ENCODE results near the gene C19orf67. TPM values are rescaled to one million over a fixed set of nuclear protein-coding genes. Genes with fewer than 3 reads are reported as not detected.

C19orf67 gene
- polyA plus RNA-seq, 3 donors from 2014 or later, result not detected

DNA sequence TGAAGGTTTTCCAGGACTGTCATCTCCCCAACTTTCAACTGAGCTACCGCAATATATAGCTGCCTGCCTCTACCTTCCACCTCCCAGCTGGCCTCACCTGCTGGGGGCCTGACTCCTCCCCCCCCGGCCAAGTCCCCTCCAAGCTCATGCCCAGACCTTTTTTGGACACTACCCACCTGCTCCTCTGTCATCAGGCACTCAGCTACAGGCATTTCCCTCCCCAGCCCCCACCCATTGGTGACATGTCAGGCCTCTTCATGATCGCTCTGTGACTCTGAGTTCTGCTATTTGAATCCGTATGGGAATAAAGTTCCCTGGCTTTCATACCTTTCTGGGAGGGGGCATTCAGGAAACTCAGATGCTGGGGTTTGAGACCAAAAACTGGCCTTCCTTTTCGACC, 30.2 kb upstream of the C19orf67 start:
- Mint-ChIP-seq H3K4me3 (peak overlapping the region; percentile 74 to 92 (median 88)), H3K36me3 (no peaks in the 10 kb centered on the region), H3K4me1 (peaks cover 29 to 32% of the 10 kb centered on the region in 2 donors), H3K27ac (peak overlapping the region in 3 of 6 donors; percentile 24 to 77 (median 34)), H3K27me3 (ENCODE audit: low read depth in 3 of 3) (peaks cover 5 to 9% (median 7%) of the 10 kb centered on the region in 3 donors), H3K9me3 (peaks cover 0 to 1% (median 0%) of the 10 kb centered on the region in 6 donors)
- DNase-seq, result no peak

DNA sequence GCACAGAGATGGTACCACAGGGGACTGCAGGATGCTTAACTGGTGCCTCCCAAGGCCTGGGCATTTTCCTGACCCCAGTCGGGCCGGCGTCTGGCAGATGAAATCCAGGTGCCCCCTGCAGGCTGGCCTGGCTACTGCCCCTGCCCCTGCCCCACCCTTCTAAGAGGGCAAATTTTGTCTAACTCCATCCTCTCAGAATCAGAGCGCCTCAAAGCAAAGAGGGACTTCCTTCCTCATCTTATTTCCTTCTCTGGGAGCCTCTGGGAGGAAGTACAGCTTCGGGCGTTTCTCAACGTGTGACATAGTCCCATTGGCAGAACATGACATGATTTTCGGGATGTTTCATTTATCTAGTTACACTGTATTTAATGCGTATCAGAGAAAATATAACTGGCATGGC, 29.3 kb upstream of the C19orf67 start:
- Mint-ChIP-seq H3K36me3 (no peaks in the 10 kb centered on the region), H3K4me1 (peaks cover 29 to 32% of the 10 kb centered on the region in 2 donors), H3K27me3 (ENCODE audit: low read depth in 3 of 3) (peaks cover 5 to 9% (median 7%) of the 10 kb centered on the region in 3 donors), H3K9me3 (peaks cover 0 to 1% (median 0%) of the 10 kb centered on the region in 6 donors), H3K4me3 (peak overlapping the region in 2 of 5 donors; percentile 33 to 35), H3K27ac (peak overlapping the region in 1 of 6 donors; percentile 40)
- peak; percentile 40 to 43 (median 42) for DNase-seq

DNA sequence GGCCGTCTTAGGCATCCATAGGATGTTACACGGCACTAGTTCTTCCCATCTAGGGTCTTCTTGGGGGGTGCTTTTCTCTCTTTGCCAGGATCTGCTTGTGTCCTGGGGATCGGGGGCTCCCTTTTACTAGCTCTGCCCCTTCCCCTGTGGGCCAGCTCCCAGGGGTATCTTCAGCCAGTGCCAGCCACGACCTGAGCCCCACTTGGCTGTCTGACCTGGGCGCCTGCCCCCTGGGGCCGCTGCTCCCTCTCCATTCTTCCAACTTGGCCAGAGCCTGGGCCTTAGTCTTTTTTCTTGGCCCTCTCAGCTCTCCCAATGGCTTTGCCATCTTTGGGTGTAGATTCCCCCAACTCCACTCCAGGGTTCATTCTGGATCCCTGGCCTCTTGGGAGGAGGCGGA, 28.9 kb upstream of the C19orf67 start:
- H3K4me1 Mint-ChIP-seq, result peaks cover 29 to 32% of the 10 kb centered on the region in 2 donors
- peak overlapping the region in 1 of 6 donors; percentile 40 for H3K27ac Mint-ChIP-seq
- no peak overlapping the region for H3K4me3 Mint-ChIP-seq
- no peaks in the 10 kb centered on the region for H3K36me3 Mint-ChIP-seq
- peaks cover 0 to 1% (median 0%) of the 10 kb centered on the region in 6 donors for H3K9me3 Mint-ChIP-seq
- no peak for DNase-seq
- H3K27me3 Mint-ChIP-seq (ENCODE audit: low read depth in 3 of 3), result peaks cover 5 to 9% (median 7%) of the 10 kb centered on the region in 3 donors

DNA sequence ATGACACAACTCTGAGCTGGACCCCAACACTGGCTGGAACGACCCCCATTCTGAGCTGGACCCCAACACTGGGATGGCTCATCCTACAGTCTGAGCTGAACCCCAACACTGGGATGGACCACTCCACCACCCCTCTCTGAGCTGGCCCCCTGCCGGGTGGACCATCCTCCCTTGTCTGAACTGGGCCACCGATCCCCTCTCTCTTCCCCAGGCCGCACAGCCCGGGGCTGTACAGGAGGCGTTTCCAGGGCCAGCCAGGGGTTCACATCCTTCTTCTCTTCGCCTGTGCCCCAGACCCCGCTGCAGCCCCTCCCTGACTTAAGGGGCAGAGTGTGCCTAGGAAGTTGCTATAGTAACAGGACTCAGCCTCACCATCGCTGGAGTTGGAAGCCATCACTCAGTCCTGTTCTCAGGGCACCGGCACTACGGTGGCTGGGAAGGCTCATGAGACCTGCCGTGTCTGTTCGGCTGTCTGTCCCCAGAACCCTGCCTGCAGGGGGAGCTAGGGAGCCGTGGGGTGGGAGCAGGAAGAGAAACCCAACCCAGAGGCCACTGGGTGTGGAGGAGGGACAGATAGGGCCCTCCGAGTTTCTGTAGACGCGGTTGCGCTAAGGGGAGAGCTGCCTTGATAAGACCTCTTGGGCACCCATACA, 28.3 kb upstream of the C19orf67 start:
- Mint-ChIP-seq H3K36me3 (no peaks in the 10 kb centered on the region), H3K4me3 (no peak overlapping the region), H3K9me3 (peaks cover 0 to 1% (median 0%) of the 10 kb centered on the region in 6 donors), H3K27me3 (ENCODE audit: low read depth in 3 of 3) (peaks cover 5 to 9% (median 7%) of the 10 kb centered on the region in 3 donors), H3K4me1 (peaks cover 23 to 28% of the 10 kb centered on the region in 2 donors), H3K27ac (peak overlapping the region in 1 of 6 donors; percentile 40)
- DNase-seq, result peak; percentile 21 to 32 (median 27)

DNA sequence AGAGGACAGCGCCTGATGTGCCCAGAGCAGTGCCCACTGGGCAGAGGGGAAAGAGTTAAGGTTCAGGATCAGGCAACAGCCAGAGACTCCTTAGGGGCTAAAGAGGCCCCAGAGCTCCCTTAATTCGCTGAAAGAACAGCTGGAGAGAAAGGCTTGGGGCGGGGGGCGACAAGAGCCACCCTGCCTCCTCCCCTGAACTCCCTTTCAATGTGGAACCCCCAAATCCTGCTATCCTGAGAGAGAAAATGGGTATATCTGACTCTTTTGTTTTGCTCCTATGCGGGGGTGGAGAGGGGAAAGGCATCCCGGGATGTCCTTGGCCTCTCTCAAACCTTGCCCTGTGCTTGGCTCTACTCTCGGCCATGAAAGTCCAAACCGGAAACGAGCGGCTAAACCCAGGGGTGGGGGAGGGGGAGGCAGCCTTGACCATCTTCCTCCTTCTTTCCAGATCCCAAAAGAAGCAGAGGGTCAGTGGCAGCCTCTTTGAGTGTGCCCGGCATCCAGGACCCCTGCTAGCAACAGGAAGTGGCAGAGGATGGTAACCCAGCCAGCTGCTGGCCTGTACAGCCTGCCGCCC, 27.3 kb upstream of the C19orf67 start:
- Mint-ChIP-seq H3K4me1 (peaks cover 17 to 23% of the 10 kb centered on the region in 2 donors), H3K4me3 (no peak overlapping the region), H3K9me3 (peaks cover 0 to 1% (median 0%) of the 10 kb centered on the region in 6 donors), H3K36me3 (no peaks in the 10 kb centered on the region), H3K27ac (no peak overlapping the region), H3K27me3 (ENCODE audit: low read depth in 3 of 3) (peaks cover 3 to 6% (median 4%) of the 10 kb centered on the region in 3 donors)
- DNase-seq, result no peak

DNA sequence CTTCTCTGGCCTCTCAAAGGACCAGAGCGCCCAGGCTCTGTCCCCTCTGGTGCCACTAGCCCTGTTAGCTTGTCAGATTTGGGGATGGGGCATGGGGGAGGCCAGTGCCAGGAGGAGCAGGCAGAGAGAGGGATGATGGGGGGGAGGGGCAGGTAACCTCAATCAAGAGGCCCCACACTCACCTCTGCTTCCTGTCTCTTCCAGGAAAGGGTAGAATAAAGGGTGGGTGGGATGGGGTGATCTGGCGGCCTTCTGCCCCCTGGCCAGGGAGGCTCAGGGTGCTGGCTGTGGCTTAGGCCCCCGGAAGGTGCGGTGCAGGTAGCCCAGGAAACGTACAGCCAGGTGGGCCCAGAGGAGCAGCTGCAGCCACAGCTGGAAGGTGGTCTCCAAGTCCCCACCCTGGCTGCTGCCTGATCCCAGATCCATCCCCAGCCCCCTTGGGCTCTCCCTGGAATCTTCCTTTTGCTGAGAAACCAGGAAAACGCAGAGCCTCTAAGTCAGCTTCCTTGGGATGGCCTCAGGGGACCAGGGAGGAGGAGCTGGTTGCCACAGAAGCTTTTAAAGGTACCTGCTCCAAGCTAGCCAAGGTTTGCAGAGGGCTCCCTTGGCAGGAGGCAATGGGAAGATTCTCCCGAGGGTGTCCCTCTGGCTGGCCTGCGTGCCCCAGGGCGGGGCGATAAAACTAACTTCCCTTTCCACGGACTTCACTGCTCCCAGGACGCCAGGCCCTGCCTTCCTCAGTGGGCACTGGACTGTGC, 26.6 kb upstream of the C19orf67 start:
- peaks cover 17 to 21% of the 10 kb centered on the region in 2 donors for H3K4me1 Mint-ChIP-seq
- H3K9me3 Mint-ChIP-seq, result peaks cover 0 to 1% (median 0%) of the 10 kb centered on the region in 6 donors
- peaks cover 0 to 2% (median 2%) of the 10 kb centered on the region in 3 donors for H3K27me3 Mint-ChIP-seq (ENCODE audit: low read depth in 3 of 3)
- no peak overlapping the region for H3K27ac Mint-ChIP-seq
- H3K36me3 Mint-ChIP-seq, result no peaks in the 10 kb centered on the region
- no peak overlapping the region for H3K4me3 Mint-ChIP-seq
- no peak for DNase-seq

DNA sequence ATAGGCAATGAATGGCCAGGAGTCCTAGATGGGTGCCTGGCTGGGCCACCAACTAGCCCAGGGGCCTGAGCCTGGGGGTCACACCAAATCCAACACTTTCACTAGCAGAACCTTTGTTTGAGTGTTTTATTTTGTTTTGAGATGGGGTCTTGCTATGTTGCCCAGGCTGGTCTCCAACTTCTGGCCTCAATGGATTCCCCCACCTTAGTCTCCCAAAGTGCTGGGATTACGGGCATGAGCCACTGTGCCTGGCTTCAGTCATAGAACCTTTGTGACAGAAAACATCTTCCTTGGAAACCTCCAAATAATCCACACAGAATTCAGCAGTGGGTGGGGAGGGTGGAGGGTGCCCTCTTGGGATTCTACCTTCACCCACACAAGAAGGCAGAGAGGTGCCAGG, 25.9 kb upstream of the C19orf67 start:
- no peak overlapping the region for H3K4me3 Mint-ChIP-seq

DNA sequence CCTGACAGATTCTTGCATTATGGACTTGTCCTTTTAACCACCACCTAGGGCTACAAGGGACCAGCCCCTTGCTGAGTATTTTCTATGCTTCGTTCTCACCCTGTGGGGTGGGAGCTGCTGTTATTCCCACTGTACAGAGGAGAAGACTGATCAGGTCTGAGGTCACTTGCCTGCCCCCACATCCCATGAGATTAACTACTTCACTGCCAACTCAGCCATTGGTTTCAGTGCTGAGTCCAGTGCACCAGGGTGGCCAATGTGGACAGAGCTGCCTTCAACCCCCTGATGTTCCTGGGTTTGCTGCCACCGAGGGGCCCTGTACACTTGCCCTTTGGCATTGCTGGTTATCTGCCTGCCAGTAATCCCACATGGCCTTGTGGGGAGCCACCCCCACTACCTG, 25.1 kb upstream of the C19orf67 start:
- peaks cover 0 to 3% (median 0%) of the 10 kb centered on the region in 3 donors for H3K36me3 Mint-ChIP-seq
- H3K27ac Mint-ChIP-seq, result peak overlapping the region in 1 of 6 donors; percentile 50
- peaks cover 0 to 1% (median 0%) of the 10 kb centered on the region in 6 donors for H3K9me3 Mint-ChIP-seq
- peaks cover 0 to 2% (median 0%) of the 10 kb centered on the region in 3 donors for H3K27me3 Mint-ChIP-seq (ENCODE audit: low read depth in 3 of 3)
- no peak for DNase-seq
- H3K4me3 Mint-ChIP-seq, result no peak overlapping the region
- H3K4me1 Mint-ChIP-seq, result peaks cover 3 to 9% of the 10 kb centered on the region in 2 donors

More for the DNA sequence above, 25.9 kb upstream of the C19orf67 start:
- Mint-ChIP-seq H3K27ac (no peak overlapping the region), H3K4me1 (peaks cover 12 to 15% of the 10 kb centered on the region in 2 donors), H3K9me3 (peaks cover 0 to 1% (median 0%) of the 10 kb centered on the region in 6 donors), H3K36me3 (no peaks in the 10 kb centered on the region), H3K27me3 (ENCODE audit: low read depth in 3 of 3) (peaks cover 0 to 2% (median 1%) of the 10 kb centered on the region in 3 donors)
- DNase-seq, result no peak

DNA sequence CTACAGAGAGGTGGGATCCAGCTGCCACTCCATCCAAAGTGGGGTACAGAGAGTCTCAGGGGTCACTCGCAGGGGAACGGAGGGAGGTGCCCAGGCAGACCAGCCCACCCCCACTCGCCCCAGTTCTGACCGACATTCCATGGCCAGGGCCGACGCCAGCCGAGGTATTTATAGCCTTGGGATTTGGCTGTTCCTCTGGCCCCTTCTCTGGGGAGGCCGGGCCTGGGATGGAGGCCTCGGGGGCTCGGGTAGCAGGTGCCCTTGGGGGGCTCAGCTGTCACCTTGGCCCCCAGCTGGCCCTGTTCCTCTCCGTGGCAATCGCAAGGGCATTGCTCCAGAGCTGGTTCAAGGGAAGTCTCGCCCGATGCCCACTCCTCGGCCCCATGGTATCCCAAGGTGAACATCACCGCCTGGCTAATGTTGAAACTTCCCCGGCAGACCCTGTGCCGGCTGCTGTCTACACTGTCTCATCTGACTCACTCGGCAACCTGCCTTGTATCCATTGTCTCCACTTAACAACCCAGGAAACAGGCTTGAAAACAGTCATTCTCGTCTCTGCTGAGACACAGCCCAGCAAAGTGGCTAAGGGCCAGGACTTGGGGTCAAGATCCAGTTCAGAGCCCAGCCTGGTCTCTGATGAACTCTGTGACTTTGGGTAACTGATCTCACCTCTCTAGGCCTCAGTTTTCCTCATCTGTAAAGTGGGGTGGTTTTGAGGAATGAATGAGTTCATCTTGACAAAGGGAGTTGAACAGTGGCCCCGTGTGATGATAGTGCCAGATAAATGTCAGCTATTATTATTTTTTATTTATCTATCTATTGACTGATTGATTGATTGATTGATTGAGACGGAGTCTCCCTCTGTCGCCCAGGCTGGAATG, 22.2 kb upstream of the C19orf67 start:
- H3K27ac Mint-ChIP-seq, result no peak overlapping the region
- peaks cover 0 to under 1% of the 10 kb centered on the region in 2 donors for H3K4me1 Mint-ChIP-seq
- no peak for DNase-seq
- no peaks in the 10 kb centered on the region for H3K9me3 Mint-ChIP-seq
- no peak overlapping the region for H3K4me3 Mint-ChIP-seq
- no peaks in the 10 kb centered on the region for H3K27me3 Mint-ChIP-seq (ENCODE audit: low read depth in 3 of 3)
- H3K36me3 Mint-ChIP-seq, result peaks cover 0 to 8% (median 0%) of the 10 kb centered on the region in 3 donors

DNA sequence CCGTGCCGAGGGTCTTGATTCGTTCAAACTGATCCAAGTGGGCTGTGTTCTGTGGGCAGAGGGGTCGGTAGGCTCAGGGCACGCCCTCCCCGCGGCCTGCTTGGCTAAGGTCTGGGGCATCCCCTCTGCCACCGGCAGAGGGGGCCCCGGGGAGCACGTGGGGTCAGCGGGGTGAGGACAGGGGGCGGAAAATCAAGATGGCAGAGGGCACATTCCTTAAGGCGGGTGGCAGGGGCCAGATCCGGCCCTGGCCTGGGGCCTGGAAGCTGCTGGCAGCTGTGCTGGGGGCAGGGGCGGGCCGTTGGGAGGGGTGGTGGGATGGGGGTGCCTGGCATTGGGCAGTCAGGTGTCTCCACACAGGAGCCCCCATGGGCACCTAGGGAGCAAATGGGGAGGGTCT, 21.3 kb upstream of the C19orf67 start:
- H3K27me3 Mint-ChIP-seq (ENCODE audit: low read depth in 3 of 3), result no peaks in the 10 kb centered on the region
- H3K4me3 Mint-ChIP-seq, result no peak overlapping the region

DNA sequence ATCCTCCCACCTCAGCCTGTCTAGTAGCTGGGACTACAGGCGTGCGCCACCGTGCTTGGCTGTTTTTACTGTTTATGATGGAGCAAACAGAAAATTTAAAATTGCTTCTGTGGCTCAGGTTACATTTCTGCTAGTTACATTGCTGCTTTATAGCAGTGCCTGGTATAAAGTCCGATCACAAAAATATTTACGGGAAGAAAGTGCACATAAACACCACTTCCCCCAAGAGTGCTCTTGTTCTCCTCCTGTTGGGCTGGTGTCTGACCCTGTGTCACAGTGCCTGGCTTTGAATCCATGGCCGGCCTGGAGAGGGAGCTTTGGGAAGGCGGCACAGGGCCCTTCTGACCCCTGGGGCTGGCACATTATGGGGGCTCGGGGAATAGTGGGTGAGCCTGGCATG, 20.1 kb upstream of the C19orf67 start:
- no peak for DNase-seq
- H3K27ac Mint-ChIP-seq, result no peak overlapping the region
- H3K9me3 Mint-ChIP-seq, result no peaks in the 10 kb centered on the region
- H3K36me3 Mint-ChIP-seq, result peaks cover 3 to 12% (median 3%) of the 10 kb centered on the region in 3 donors
- H3K4me3 Mint-ChIP-seq, result no peak overlapping the region
- H3K27me3 Mint-ChIP-seq (ENCODE audit: low read depth in 3 of 3), result no peaks in the 10 kb centered on the region
- no peaks in the 10 kb centered on the region for H3K4me1 Mint-ChIP-seq

More for the DNA sequence above, 21.3 kb upstream of the C19orf67 start:
- H3K27ac Mint-ChIP-seq, result no peak overlapping the region
- no peaks in the 10 kb centered on the region for H3K9me3 Mint-ChIP-seq
- H3K36me3 Mint-ChIP-seq, result peaks cover 0 to 8% (median 0%) of the 10 kb centered on the region in 3 donors
- DNase-seq, result no peak
- no peaks in the 10 kb centered on the region for H3K4me1 Mint-ChIP-seq

DNA sequence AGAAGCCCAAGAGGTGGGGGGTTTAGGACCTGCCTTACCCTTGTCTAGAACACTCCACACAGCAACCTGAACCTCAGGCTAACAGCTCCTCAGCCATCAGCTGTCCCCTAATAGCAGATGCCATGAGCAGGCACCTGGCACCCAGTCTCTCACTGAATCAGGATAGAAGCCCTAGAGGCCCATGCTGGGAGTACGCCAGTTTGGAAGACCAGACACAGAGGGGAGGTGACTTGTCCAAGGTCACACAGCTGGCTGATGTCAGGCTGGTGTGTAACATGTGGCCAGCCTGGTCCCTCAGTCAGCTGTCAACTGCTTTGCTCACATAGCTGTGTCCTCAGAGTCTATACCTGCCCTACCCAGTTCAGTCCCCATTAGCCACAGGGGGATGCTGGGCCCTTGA, 17.7 kb upstream of the C19orf67 start:
- no peaks in the 10 kb centered on the region for H3K9me3 Mint-ChIP-seq
- no peak overlapping the region for H3K27ac Mint-ChIP-seq
- DNase-seq, result no peak
- peaks cover 4 to 13% (median 5%) of the 10 kb centered on the region in 3 donors for H3K36me3 Mint-ChIP-seq
- H3K4me1 Mint-ChIP-seq, result no peaks in the 10 kb centered on the region
- no peak overlapping the region for H3K4me3 Mint-ChIP-seq
- no peaks in the 10 kb centered on the region for H3K27me3 Mint-ChIP-seq (ENCODE audit: low read depth in 3 of 3)

DNA sequence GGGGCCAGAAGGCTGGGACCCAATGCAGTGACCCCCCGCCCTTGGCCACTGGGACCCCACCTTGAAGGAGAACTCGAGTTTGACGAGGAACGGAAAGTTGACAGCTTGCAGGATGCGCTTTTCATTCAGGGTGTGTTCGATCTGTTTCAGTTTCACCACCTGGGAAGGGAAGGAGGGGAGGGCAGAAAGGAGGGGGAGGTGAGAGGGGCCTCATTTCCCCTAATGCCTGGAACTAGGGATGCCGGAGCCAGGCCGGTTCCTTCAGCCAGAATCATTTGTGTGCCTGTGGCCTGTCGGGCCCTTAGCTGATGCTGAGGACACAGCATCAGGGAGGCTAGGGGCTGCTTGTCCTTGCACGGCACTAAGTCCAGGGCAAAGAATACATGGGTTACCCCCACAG, 17.2 kb upstream of the C19orf67 start:
- H3K9me3 Mint-ChIP-seq, result no peaks in the 10 kb centered on the region
- no peaks in the 10 kb centered on the region for H3K4me1 Mint-ChIP-seq
- no peaks in the 10 kb centered on the region for H3K27me3 Mint-ChIP-seq (ENCODE audit: low read depth in 3 of 3)
- H3K4me3 Mint-ChIP-seq, result no peak overlapping the region
- peaks cover 4 to 17% (median 5%) of the 10 kb centered on the region in 3 donors for H3K36me3 Mint-ChIP-seq
- no peak for DNase-seq
- no peak overlapping the region for H3K27ac Mint-ChIP-seq

All from immature natural killer cell (primary cell).